Activated CD8-positive, alpha-beta T cell treated with anti-CD3 and anti-CD28 coated beads, Interleukin-2, amount 10 ng/mL, durations not matched to agents 7 days and 5 days (primary cell): ENCODE data around the gene WWC2. TPM values are rescaled to one million over a fixed set of nuclear protein-coding genes. Genes with fewer than 3 reads are reported as not detected.
"Not testable (repeated sequence)": the region's sequence is repeated elsewhere in the genome, so short reads cannot be mapped to it uniquely, and the experiment has no call there.

Experiments
- ATAC-seq: fragments of 150-1000 bp; cut with Tn5 transposase; one replicate; pipeline ENCODE4 v1.10.0; 2021; ENCODE audit warnings: moderate library complexity
- CTCF ChIA-PET: fragments of 350-600 bp; sonication (Branson Sonifier 250); formaldehyde crosslinking; loops from one replicate; lab custom pipeline; 2021; ENCODE audit warnings: antibody characterized with exemption; lab: Charles Lee
- POLR2A ChIA-PET: fragments of 350-600 bp; sonication (Branson Sonifier 250); formaldehyde crosslinking; loops from one replicate; lab custom pipeline; 2021; ENCODE audit warnings: antibody characterized with exemption; lab: Charles Lee
- DNase-seq: peaks from one replicate; pipeline ENCODE4 v3.0.0-alpha.2; 2020
- H3K27ac Mint-ChIP-seq: one replicate; pipeline ENCODE4 v1.8.0; 2021; ENCODE audit warnings: mild to moderate bottlenecking, mixed read lengths
- H3K27me3 Mint-ChIP-seq: one replicate; pipeline ENCODE4 v1.8.0; 2021; ENCODE audit warnings: low read depth, mixed read lengths
- H3K36me3 Mint-ChIP-seq: one replicate; pipeline ENCODE4 v1.8.0; 2021; ENCODE audit warnings: low read depth, mixed read lengths
- H3K4me1 Mint-ChIP-seq: one replicate; pipeline ENCODE4 v1.8.0; 2021; ENCODE audit warnings: low read depth, mixed read lengths
- H3K4me3 Mint-ChIP-seq: one replicate; pipeline ENCODE4 v1.8.0; 2021; ENCODE audit warnings: mild to moderate bottlenecking, mixed read lengths
- H3K9me3 Mint-ChIP-seq: one replicate; pipeline ENCODE4 v1.8.0; 2022; ENCODE audit warnings: mixed read lengths; ENCODE audit not compliant: insufficient read depth
- total RNA-seq, 2 experiments: library from RNA; stranded (reverse); gene quantifications; one replicate each; pipeline ENCODE4 v1.2.3, GENCODE V29; 2021

The WWC2 gene
- total RNA-seq, 2 experiments from 2014 or later = 0.21 TPM

- no peaks in the 10 kb centered on the region for H3K9me3 Mint-ChIP-seq
- H3K27ac Mint-ChIP-seq = peak within 1 kb of the TSS; percentile 57
- CTCF ChIA-PET = no interaction called here
- DNase-seq (no peak), ATAC-seq (no peak)
- POLR2A ChIA-PET = no interaction called here
- peak within 1 kb of the TSS; percentile 7 for H3K4me3 Mint-ChIP-seq
- peaks cover 15% of the 10 kb centered on the region for H3K27me3 Mint-ChIP-seq
- peaks cover 23% of the 10 kb centered on the region for H3K4me1 Mint-ChIP-seq
- no peaks in the 10 kb centered on the region for H3K36me3 Mint-ChIP-seq
Observed at GRCh38 chr4:183320211-183321059, 221.4 kb downstream of the WWC2 start, which contains the start of gene CLDN22. Gene CLDN22 (minus strand): TSS chr4:183320276. CDS start chr4:183320218, 58 bp downstream.

DNA sequence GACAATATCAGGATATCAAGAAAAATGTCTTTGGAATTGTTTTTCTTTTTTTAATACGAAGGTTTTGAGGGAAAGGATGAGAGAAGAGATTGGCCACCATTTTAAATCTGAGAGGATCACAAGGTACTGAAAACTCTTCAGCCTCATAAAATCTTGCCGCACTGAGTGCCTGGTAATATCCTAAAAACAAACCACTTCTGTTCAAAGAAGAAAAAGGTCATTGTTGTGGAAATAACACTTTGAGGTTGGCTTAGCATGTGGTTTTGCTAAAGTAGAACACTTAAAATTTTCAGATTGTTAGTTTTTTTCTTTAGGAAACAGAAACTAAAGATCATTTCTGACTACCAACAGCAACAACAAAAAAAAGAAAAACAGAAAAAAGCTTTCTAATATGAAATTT, 222.0 kb downstream of the WWC2 start:
- Mint-ChIP-seq H3K9me3 (no peaks in the 10 kb centered on the region), H3K27me3 (peaks cover 16% of the 10 kb centered on the region), H3K36me3 (no peaks in the 10 kb centered on the region), H3K4me1 (peaks cover 23% of the 10 kb centered on the region), H3K4me3 (peak overlapping the region; percentile 27), H3K27ac (peak overlapping the region; percentile 57)
- ChIA-PET POLR2A (no interaction called here), CTCF (no interaction called here)
- DNase-seq = no peak
- ATAC-seq = peak; percentile 57

GRCh38 chr4:183321516-183321915, 222.5 kb downstream of the WWC2 start:
- DNase-seq (no peak), ATAC-seq (peak; percentile 15)
- peak overlapping the region; percentile 27 for H3K4me3 Mint-ChIP-seq
- CTCF ChIA-PET = interaction anchor here (0.7 kb wide), 1 partner anchor 106 kb away, joined by 4 read pairs; no protein-coding TSS in a partner anchor
- H3K4me1 Mint-ChIP-seq = peaks cover 23% of the 10 kb centered on the region
- POLR2A ChIA-PET = no interaction called here
- no peaks in the 10 kb centered on the region for H3K9me3 Mint-ChIP-seq
- H3K27ac Mint-ChIP-seq = peak overlapping the region; percentile 57
- no peaks in the 10 kb centered on the region for H3K36me3 Mint-ChIP-seq
- H3K27me3 Mint-ChIP-seq = peaks cover 15% of the 10 kb centered on the region

GRCh38 chr4:183322326-183322725, 223.3 kb downstream of the WWC2 start, which contains the start of gene CLDN24:
Gene CLDN24 (minus strand): TSS chr4:183322426. CDS start chr4:183322426, 0 bp downstream.
- DNase-seq (no peak), ATAC-seq (no peak)
- Mint-ChIP-seq H3K4me3 (peak within 1 kb of the TSS; percentile 27), H3K9me3 (no peaks in the 10 kb centered on the region), H3K27ac (peak within 1 kb of the TSS; percentile 57), H3K4me1 (peaks cover 23% of the 10 kb centered on the region), H3K36me3 (no peaks in the 10 kb centered on the region), H3K27me3 (peaks cover 13% of the 10 kb centered on the region)
- ChIA-PET POLR2A (interaction anchor here (1.1 kb wide), 1 partner anchor 13 kb away, joined by 4 read pairs; no protein-coding TSS in a partner anchor), CTCF (no interaction called here)

GRCh38 chr4:183323295-183323694, 224.2 kb downstream of the WWC2 start:
- Mint-ChIP-seq H3K4me3 (no peak overlapping the region), H3K36me3 (no peaks in the 10 kb centered on the region), H3K27me3 (peaks cover 13% of the 10 kb centered on the region), H3K27ac (no peak overlapping the region), H3K9me3 (no peaks in the 10 kb centered on the region), H3K4me1 (peaks cover 23% of the 10 kb centered on the region)
- POLR2A ChIA-PET = interaction anchor here (1.1 kb wide), 1 partner anchor 12 kb away, joined by 4 read pairs; no protein-coding TSS in a partner anchor
- CTCF ChIA-PET = no interaction called here
- DNase-seq (no peak), ATAC-seq (no peak)

- H3K27me3 Mint-ChIP-seq, H3K36me3 Mint-ChIP-seq, DNase-seq, POLR2A ChIA-PET, H3K27ac Mint-ChIP-seq, ATAC-seq, CTCF ChIA-PET, H3K9me3 Mint-ChIP-seq, H3K4me3 Mint-ChIP-seq: not testable (repeated sequence)
- H3K4me1 Mint-ChIP-seq = peaks cover 23% of the 10 kb centered on the region
Observed at GRCh38 chr4:183324056-183324455, 225.0 kb downstream of the WWC2 start.

DNA sequence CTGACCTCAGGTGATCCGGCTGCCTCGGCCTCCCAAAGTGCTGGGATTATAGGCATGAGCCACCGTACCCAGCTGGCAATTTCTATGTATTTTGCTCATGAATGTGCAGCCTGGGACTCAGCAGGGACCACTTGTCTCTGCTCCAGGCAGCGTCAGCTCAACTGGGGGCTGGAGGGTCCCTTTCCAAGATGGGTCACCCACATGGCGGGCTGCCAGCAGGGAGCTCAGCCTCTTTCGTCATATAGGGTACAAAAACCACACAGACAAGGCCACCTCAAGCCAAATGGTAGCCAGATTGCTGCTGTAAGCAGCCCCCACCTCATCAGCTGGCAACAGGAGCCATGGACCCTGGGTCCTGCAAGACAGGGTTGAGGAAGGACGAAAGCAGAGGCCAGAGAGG, 225.6 kb downstream of the WWC2 start:
- ChIA-PET CTCF (no interaction called here), POLR2A (no interaction called here)
- Mint-ChIP-seq H3K27me3 (peaks cover 7% of the 10 kb centered on the region), H3K9me3 (no peaks in the 10 kb centered on the region), H3K4me3 (no peak overlapping the region), H3K27ac (no peak overlapping the region), H3K36me3 (no peaks in the 10 kb centered on the region), H3K4me1 (peaks cover 23% of the 10 kb centered on the region)
- DNase-seq (no peak), ATAC-seq (no peak)

- DNase-seq, CTCF ChIA-PET, POLR2A ChIA-PET, ATAC-seq, H3K27me3 Mint-ChIP-seq, H3K36me3 Mint-ChIP-seq, H3K27ac Mint-ChIP-seq, H3K4me3 Mint-ChIP-seq, H3K9me3 Mint-ChIP-seq: not testable (repeated sequence)
- peaks cover 12% of the 10 kb centered on the region for H3K4me1 Mint-ChIP-seq
Observed at GRCh38 chr4:183326387-183326786, 227.3 kb downstream of the WWC2 start.

DNA sequence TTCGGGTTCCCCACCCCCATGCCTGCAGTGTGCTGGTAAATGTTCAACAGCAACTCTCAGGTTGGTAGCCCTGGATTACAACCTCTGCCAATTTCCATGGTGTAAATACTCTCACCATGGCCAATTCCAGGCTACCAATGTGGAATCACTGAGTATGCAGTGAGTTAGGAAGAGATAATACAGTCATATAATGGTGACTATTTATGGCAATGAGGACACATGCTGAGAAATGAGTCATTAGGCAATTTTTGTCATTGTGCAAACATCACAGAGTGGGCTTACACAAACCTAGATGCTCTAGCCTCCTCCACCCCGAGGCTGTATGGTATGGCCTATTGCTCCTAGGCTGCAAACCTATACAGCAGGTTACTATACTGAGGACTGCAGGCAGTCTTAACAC, 227.8 kb downstream of the WWC2 start:
- no peak for DNase-seq
- peaks cover 7% of the 10 kb centered on the region for H3K4me1 Mint-ChIP-seq
- no peaks in the 10 kb centered on the region for H3K9me3 Mint-ChIP-seq
- H3K27me3 Mint-ChIP-seq = peaks cover 2% of the 10 kb centered on the region
- ChIA-PET POLR2A (no interaction called here), CTCF (no interaction called here)
- H3K27ac Mint-ChIP-seq = no peak overlapping the region
- H3K4me3 Mint-ChIP-seq = no peak overlapping the region
- H3K36me3 Mint-ChIP-seq = no peaks in the 10 kb centered on the region
- ATAC-seq = no peak

DNA sequence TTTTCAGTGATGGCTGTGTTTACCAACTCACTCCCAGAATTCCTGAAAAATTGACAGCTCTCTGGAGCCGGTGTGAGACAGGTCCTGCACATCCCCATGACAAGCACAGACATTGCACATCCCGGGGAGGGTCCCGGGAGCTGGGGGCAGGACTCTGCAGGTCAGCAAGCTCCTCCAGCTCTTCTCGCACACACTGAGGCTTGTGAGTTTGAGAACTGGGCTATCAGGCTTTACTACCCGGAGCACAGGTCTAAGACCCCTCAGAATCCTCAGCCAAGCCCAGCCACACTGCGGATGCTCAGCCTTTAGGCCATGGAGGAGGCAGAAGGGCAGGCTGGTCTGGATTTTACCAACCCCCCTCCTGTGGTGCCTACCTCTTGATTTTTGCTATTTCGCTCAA, 228.8 kb downstream of the WWC2 start:
- no peak for DNase-seq
- Mint-ChIP-seq H3K4me1 (no peaks in the 10 kb centered on the region), H3K4me3 (no peak overlapping the region), H3K36me3 (no peaks in the 10 kb centered on the region), H3K9me3 (no peaks in the 10 kb centered on the region), H3K27ac (no peak overlapping the region), H3K27me3 (peaks cover 6% of the 10 kb centered on the region)
- ATAC-seq = no peak
- ChIA-PET POLR2A (no interaction called here), CTCF (no interaction called here)

DNA sequence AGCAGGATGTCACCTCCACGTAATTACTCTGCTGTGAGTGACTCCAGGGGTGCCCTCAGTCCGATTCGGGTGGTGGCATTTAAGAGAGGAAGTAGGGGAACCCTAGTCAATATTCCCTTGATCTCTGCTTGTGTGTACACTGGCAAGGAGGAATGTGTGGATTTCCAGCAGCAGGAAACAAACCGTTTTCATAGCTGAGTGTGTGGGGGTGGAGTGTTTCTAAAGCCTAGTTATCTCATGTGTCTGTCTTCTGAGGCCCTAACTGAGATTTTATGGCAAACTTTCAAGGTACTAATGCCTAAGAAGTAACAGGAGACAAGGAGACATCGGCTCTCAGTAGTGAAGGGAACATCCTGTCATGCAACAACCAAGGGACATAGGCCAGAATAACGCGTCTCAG, 229.8 kb downstream of the WWC2 start:
- POLR2A ChIA-PET = no interaction called here
- no peaks in the 10 kb centered on the region for H3K36me3 Mint-ChIP-seq
- CTCF ChIA-PET = no interaction called here
- ATAC-seq = no peak
- H3K4me3 Mint-ChIP-seq = no peak overlapping the region
- H3K27ac Mint-ChIP-seq = no peak overlapping the region
- no peaks in the 10 kb centered on the region for H3K4me1 Mint-ChIP-seq
- no peak for DNase-seq
- no peaks in the 10 kb centered on the region for H3K9me3 Mint-ChIP-seq
- peaks cover 11% of the 10 kb centered on the region for H3K27me3 Mint-ChIP-seq

GRCh38 chr4:183329244-183329643, 230.2 kb downstream of the WWC2 start:
- Mint-ChIP-seq H3K27ac (no peak overlapping the region), H3K9me3 (no peaks in the 10 kb centered on the region), H3K36me3 (no peaks in the 10 kb centered on the region), H3K4me1 (no peaks in the 10 kb centered on the region), H3K4me3 (no peak overlapping the region), H3K27me3 (peaks cover 14% of the 10 kb centered on the region)
- ChIA-PET CTCF (no interaction called here), POLR2A (no interaction called here)
- ATAC-seq (no peak), DNase-seq (no peak)
